Brain microvascular endothelial cell (primary cell): ENCODE data around the gene IKZF2.

ENCODE experiments used
- DNase-seq: peaks from one replicate; pipeline ENCODE4 v3.0.0-alpha.2; 2020
- H3K27ac ChIP-seq: fragments of 250-450 bp; sonication (Bioruptor Pico); 2 replicates; pipeline ENCODE4 v1.5.1; 2020; ENCODE audit warnings: mild to moderate bottlenecking, moderate library complexity
- H3K27me3 ChIP-seq: fragments of 250-450 bp; sonication (Bioruptor Pico); replicated peaks from 2 replicates; pipeline ENCODE4 v1.5.1; 2020; ENCODE audit warnings: mild to moderate bottlenecking
- H3K36me3 ChIP-seq: fragments of 250-450 bp; sonication (Bioruptor Pico); replicated peaks from 2 replicates; pipeline ENCODE4 v1.5.1; 2020; ENCODE audit warnings: mild to moderate bottlenecking
- H3K4me3 ChIP-seq: 2 replicates; pipeline ENCODE4 v1.5.1; 2011; ENCODE audit warnings: low read depth, mild to moderate bottlenecking, control low read depth, low read length, moderate library complexity
- CTCF ChIP-seq: IDR thresholded peaks from 2 replicates; pipeline ENCODE4 v1.5.1; 2011; ENCODE audit warnings: low read depth, mild to moderate bottlenecking, moderate library complexity, low read length, control low read depth, inconsistent platforms; ENCODE audit errors: missing control alignments
- in situ Hi-C: cut with HindIII; loops from 2 replicates; pipeline ENCODE4 v1.10.0; 2017; ENCODE audit warnings: low sequenced_read_pairs, low pct_ligation_motif_present

Gene IKZF2

GRCh38 chr2:213043566-213043965 is 107.8 kb downstream of the IKZF2 start:
- H3K27ac ChIP-seq, result no peak overlapping the region
- no peak overlapping the region for H3K4me3 ChIP-seq
- DNase-seq, result no peak
- no peak for TF ChIP-seq CTCF
- in situ Hi-C loops, result no loop called here
- peaks cover 2% of the 10 kb centered on the region for H3K36me3 ChIP-seq
- no peaks in the 10 kb centered on the region for H3K27me3 ChIP-seq

- TF ChIP-seq CTCF, result no peak
- H3K27me3 ChIP-seq, result no peaks in the 10 kb centered on the region
- no peak for DNase-seq
- H3K27ac ChIP-seq, result no peak overlapping the region
- in situ Hi-C loops, result no loop called here
- H3K36me3 ChIP-seq, result peaks cover 2% of the 10 kb centered on the region
- no peak overlapping the region for H3K4me3 ChIP-seq
These were observed 109.2 kb downstream of the IKZF2 start for GRCh38 chr2:213042262-213042661.

- Histone ChIP-seq H3K27me3 (no peaks in the 10 kb centered on the region), H3K27ac (no peak overlapping the region), H3K36me3 (no peaks in the 10 kb centered on the region), H3K4me3 (no peak overlapping the region)
- peak; percentile 54 for DNase-seq
- in situ Hi-C loops, result no loop called here
- TF ChIP-seq CTCF, result no peak
These were observed 114.6 kb downstream of the IKZF2 start for GRCh38 chr2:213036836-213037235.

GRCh38 chr2:213034585-213034984 is 116.8 kb downstream of the IKZF2 start:
- H3K27me3 ChIP-seq, result no peaks in the 10 kb centered on the region
- no peak for TF ChIP-seq CTCF
- H3K36me3 ChIP-seq, result no peaks in the 10 kb centered on the region
- in situ Hi-C loops, result no loop called here
- no peak for DNase-seq
- H3K4me3 ChIP-seq, result no peak overlapping the region
- no peak overlapping the region for H3K27ac ChIP-seq

- DNase-seq, result no peak
- no peak overlapping the region for H3K4me3 ChIP-seq
- H3K27me3 ChIP-seq, result no peaks in the 10 kb centered on the region
- no peak overlapping the region for H3K27ac ChIP-seq
- H3K36me3 ChIP-seq, result no peaks in the 10 kb centered on the region
- no peak for TF ChIP-seq CTCF
- in situ Hi-C loops, result no loop called here
These were observed 118.8 kb downstream of the IKZF2 start for GRCh38 chr2:213032607-213033006.

GRCh38 chr2:213022987-213023386 is 128.4 kb downstream of the IKZF2 start:
- Histone ChIP-seq H3K27me3 (no peaks in the 10 kb centered on the region), H3K27ac (peak overlapping the region; percentile 98), H3K4me3 (no peak overlapping the region), H3K36me3 (peaks cover 2% of the 10 kb centered on the region)
- no peak for TF ChIP-seq CTCF
- DNase-seq, result no peak
- in situ Hi-C loops, result no loop called here
